ENCODE measurements around the gene LIPK.
A peak's percentile ranks its signal among the peaks of the same experiment; 100 is the strongest.
"Not testable (repeated sequence)": the region's sequence is repeated elsewhere in the genome, so short reads cannot be mapped to it uniquely, and the experiment has no call there.

LIPK gene, protein sequence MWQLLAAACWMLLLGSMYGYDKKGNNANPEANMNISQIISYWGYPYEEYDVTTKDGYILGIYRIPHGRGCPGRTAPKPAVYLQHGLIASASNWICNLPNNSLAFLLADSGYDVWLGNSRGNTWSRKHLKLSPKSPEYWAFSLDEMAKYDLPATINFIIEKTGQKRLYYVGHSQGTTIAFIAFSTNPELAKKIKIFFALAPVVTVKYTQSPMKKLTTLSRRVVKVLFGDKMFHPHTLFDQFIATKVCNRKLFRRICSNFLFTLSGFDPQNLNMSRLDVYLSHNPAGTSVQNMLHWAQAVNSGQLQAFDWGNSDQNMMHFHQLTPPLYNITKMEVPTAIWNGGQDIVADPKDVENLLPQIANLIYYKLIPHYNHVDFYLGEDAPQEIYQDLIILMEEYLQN

DNA sequence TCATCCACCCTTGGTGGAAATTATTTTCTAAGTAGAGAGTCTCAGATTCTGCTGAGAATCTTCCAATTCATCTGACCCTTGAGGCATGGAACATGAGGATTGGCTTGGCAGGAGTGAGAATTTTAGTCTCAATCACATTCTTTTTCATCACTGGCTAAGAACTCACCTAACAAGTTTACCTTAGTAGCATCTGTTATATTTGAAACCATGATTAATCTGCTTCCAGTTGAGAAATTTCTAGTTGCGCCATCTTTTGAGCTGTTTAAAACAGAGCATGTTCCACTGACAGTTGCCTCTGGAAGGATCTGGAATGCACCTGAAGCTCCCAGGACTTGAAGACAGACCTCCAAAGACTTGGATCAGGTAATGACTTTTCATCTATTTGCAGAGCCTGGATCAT lies at the start of gene LIPK:
LIPK (plus strand) TSS at position 292 of the 400 bp plus-strand sequence. CDS start 18,295 bp downstream, outside the sequence.
- TF ChIP-seq, protein P1, sequence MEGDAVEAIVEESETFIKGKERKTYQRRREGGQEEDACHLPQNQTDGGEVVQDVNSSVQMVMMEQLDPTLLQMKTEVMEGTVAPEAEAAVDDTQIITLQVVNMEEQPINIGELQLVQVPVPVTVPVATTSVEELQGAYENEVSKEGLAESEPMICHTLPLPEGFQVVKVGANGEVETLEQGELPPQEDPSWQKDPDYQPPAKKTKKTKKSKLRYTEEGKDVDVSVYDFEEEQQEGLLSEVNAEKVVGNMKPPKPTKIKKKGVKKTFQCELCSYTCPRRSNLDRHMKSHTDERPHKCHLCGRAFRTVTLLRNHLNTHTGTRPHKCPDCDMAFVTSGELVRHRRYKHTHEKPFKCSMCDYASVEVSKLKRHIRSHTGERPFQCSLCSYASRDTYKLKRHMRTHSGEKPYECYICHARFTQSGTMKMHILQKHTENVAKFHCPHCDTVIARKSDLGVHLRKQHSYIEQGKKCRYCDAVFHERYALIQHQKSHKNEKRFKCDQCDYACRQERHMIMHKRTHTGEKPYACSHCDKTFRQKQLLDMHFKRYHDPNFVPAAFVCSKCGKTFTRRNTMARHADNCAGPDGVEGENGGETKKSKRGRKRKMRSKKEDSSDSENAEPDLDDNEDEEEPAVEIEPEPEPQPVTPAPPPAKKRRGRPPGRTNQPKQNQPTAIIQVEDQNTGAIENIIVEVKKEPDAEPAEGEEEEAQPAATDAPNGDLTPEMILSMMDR (IDR thresholded peaks at IDR 0.05; ENCODE audit: low read depth, low read length) = no peak
- DNase-seq (ENCODE audit: low read depth, low spot score) = no peak
- in situ Hi-C loops (cut with HindIII; ENCODE audit: low sequenced_read_pairs) = no loop called here
- no peak within 1 kb of the TSS for H3K4me3 ChIP-seq (ENCODE audit: low read depth, low read length)

DNA sequence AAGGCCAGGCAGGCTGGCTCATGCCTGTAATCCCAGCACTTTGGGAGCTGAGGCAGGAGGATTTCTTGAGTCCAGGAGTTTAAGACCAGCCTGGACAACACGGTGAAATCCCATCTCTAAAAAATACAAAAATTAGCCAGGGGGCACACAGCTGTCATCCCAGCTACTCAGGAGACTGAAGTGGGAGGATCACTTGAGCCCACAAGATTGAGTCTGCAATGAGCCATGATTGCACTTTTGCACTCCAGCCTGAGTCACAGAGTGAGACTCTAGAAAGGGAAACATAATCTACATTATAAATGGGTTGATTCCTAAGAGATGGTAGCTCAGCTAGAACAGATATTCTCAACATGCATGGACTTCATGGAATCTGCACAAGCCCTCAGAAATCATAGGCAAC lies 48.1 kb upstream of the LIPK start:
- in situ Hi-C loops (cut with HindIII; ENCODE audit: low sequenced_read_pairs) = no loop called here
- TF ChIP-seq, protein P1 (IDR thresholded peaks at IDR 0.05; ENCODE audit: low read depth, low read length) = no peak

DNA sequence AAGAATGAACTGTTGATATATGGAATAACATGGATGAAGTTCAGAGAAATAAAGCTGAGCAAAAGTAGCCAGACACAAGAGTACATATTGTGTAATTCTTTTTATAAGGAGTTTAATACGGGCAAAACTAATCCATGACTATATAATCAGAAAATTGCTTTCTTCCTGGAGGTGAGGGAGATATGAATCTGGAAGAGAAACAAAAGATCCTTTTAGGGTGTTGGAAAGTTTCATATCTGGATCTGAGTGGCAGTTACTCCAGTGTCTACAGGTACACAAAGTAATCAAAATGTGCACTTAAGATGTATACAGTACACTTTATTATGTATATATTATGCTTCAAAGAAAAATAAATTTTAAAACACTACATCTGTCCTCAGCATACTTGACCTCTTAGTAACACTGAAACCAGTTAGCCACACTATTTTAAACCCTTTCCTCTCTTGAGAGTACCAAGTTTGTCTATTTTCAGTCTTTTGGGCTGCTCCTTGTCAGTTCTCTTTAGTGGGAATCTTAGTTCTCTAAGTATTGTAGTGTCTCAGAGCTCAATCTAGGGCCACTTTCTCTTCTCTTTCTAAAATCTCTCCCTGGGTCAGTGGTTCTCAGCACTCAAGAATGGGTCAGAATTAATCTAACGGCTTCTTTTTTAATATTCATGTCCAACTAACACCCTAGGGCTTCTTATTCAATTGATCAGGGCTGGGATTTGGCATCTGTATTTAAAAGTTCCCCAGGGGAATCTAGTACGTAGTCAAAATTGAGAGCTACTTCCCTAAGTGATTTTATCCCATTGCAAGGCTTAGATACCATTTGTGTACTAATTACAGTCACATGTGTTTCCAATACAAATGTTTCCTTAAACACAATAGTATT lies 46.1 kb upstream of the LIPK start:
- in situ Hi-C loops (cut with HindIII; ENCODE audit: low sequenced_read_pairs) = no loop called here
- H3K4me3 ChIP-seq (ENCODE audit: low read depth, low read length) = no peak overlapping the region
- TF ChIP-seq, protein P1 (IDR thresholded peaks at IDR 0.05; ENCODE audit: low read depth, low read length) = no peak
- DNase-seq (ENCODE audit: low read depth, low spot score) = no peak

More for the DNA sequence above, 48.1 kb upstream of the LIPK start:
- H3K4me3 ChIP-seq (ENCODE audit: low read depth, low read length) = no peak overlapping the region
- DNase-seq (ENCODE audit: low read depth, low spot score) = peak; percentile 44

DNA sequence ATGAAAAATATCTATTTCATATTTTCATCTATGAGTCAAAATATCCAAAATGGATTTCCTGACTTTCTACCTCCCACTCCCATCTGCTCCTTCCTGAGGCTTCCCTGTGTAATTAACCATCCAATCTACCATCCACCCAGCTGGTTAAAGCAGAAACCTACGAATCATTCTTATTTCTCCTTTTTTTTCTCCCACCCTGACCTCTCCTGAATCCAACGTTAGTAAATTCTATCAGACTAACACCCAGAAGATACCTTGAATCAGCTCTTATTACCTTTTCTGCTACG lies 45.5 kb upstream of the LIPK start:
- DNase-seq (ENCODE audit: low read depth, low spot score) = no peak
- in situ Hi-C loops (cut with HindIII; ENCODE audit: low sequenced_read_pairs) = no loop called here
- no peak overlapping the region for H3K4me3 ChIP-seq (ENCODE audit: low read depth, low read length)
- TF ChIP-seq, protein P1 (IDR thresholded peaks at IDR 0.05; ENCODE audit: low read depth, low read length) = no peak

DNA sequence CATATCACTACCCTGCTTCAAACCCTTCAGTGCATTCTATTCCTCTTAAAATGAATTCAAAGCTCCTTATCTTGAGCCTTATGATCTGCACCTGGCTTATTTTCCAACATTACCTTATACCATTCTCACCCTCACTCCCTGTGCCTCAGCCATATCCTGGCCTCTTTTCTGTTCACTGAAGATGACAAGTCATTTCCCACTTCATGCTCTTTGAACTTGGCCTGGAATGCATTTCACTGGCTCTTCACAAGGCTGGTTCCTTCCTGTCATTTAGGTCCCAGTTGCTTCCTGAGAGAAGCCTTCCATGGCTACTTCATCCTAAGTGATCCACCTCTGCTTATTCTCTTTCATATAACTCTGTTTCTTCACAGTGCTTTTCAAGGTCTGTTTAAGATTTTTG lies 45.0 kb upstream of the LIPK start:
- H3K4me3 ChIP-seq (ENCODE audit: low read depth, low read length) = no peak overlapping the region
- TF ChIP-seq, protein P1 (IDR thresholded peaks at IDR 0.05; ENCODE audit: low read depth, low read length) = no peak
- DNase-seq (ENCODE audit: low read depth, low spot score) = no peak
- in situ Hi-C loops (cut with HindIII; ENCODE audit: low sequenced_read_pairs) = no loop called here

DNA sequence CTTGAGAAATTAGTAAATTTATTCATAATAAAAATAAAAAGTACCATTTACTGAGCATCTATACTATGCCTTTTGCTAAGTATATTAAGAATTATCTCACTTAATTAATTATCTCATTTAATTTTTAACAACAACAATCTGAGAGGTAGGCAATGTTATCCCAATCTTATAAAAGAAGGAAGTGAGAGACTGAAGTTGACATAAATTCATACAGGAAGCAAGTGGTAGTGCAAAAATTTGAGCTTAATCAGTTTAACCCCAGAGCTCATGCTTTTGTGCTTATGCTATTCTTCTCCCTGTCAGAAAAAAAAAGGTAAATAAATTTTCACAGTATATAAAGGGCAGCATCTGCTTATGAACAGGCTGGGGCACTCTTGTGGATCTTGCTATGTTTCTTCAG lies 44.5 kb upstream of the LIPK start:
- no peak for DNase-seq (ENCODE audit: low read depth, low spot score)
- H3K4me3 ChIP-seq (ENCODE audit: low read depth, low read length) = no peak overlapping the region
- in situ Hi-C loops (cut with HindIII; ENCODE audit: low sequenced_read_pairs) = no loop called here
- TF ChIP-seq, protein P1 (IDR thresholded peaks at IDR 0.05; ENCODE audit: low read depth, low read length) = no peak

DNA sequence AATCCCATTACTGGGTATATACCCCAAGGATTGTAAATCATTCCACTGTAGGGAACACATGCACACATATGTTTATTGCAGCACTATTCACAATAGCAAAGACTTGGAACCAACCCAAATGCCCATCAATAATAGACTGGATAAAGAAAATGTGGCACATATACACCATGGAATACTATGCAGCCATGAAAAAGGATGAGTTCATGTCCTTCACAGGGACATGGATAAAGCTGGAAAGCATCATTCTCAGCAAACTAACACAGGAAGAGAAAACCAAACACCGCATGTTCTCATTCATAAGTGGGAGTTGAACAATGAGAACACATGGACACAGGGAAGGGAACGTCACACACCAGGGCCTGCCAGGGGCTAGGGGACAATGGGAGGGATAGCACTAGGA lies 42.9 kb upstream of the LIPK start:
- DNase-seq (ENCODE audit: low read depth, low spot score); in situ Hi-C loops (cut with HindIII; ENCODE audit: low sequenced_read_pairs); H3K4me3 ChIP-seq (ENCODE audit: low read depth, low read length): not testable (repeated sequence)
